Measurements from ENCODE around the gene FBLN2.

Gene FBLN2

DNA sequence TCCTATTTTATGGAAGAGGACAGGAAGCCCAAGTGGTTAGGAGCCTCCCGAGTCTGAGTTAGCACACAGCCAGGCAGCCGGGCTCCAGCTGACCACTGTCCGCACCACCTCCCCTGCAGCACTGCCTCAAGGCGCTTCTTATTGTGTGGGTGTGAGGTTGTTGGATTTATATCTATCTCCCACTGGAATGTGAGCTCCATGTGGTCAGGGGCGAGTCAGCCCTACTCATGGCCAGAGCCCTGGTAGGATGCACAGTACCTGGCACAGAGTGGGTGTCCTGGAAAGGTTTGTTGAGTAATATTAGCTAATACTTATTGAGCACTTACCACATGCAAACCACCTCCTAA lies 9.7 kb upstream of the FBLN2 start:
- H2AFZ ChIP-seq (ENCODE audit: low read depth, low read length), result no peak overlapping the region
- no peak overlapping the region for H3K4me3 ChIP-seq (ENCODE audit: low read depth in 1 of 2, low read length in 2 of 2)
- no peaks in the 10 kb centered on the region for H3K27me3 ChIP-seq (ENCODE audit: insufficient read depth, low read length, poor library complexity)
- H3K4me2 ChIP-seq (ENCODE audit: insufficient read depth, low read length), result no peak overlapping the region
- TF ChIP-seq EZH2 (IDR thresholded peaks at IDR 0.05; ENCODE audit: borderline replicate concordance, low read depth, low read length, severe bottlenecking), result no peak
- TF ChIP-seq, protein P1, sequence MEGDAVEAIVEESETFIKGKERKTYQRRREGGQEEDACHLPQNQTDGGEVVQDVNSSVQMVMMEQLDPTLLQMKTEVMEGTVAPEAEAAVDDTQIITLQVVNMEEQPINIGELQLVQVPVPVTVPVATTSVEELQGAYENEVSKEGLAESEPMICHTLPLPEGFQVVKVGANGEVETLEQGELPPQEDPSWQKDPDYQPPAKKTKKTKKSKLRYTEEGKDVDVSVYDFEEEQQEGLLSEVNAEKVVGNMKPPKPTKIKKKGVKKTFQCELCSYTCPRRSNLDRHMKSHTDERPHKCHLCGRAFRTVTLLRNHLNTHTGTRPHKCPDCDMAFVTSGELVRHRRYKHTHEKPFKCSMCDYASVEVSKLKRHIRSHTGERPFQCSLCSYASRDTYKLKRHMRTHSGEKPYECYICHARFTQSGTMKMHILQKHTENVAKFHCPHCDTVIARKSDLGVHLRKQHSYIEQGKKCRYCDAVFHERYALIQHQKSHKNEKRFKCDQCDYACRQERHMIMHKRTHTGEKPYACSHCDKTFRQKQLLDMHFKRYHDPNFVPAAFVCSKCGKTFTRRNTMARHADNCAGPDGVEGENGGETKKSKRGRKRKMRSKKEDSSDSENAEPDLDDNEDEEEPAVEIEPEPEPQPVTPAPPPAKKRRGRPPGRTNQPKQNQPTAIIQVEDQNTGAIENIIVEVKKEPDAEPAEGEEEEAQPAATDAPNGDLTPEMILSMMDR (IDR thresholded peaks at IDR 0.05; ENCODE audit: borderline replicate concordance, extremely low read depth, low read length, poor library complexity, severe bottlenecking), result no peak
- ATAC-seq (ENCODE audit: insufficient read depth, low read depth) (no peak), DNase-seq (no peak)
- no peaks in the 10 kb centered on the region for H4K20me1 ChIP-seq (ENCODE audit: insufficient read depth, low read length)
- no peaks in the 10 kb centered on the region for H3K36me3 ChIP-seq (ENCODE audit: insufficient read depth, low read length)
- H3K9me3 ChIP-seq (ENCODE audit: insufficient read depth, low read length, severe bottlenecking), result peaks cover 5% of the 10 kb centered on the region
- no peaks in the 10 kb centered on the region for H3K79me2 ChIP-seq (ENCODE audit: insufficient read depth, low read length)
- H3K4me1 ChIP-seq (ENCODE audit: insufficient read depth, low read length), result peaks cover 34% of the 10 kb centered on the region
- H3K27ac ChIP-seq (ENCODE audit: low read length), result no peak overlapping the region
- H3K9ac ChIP-seq (ENCODE audit: low read depth, low read length), result no peak overlapping the region

DNA sequence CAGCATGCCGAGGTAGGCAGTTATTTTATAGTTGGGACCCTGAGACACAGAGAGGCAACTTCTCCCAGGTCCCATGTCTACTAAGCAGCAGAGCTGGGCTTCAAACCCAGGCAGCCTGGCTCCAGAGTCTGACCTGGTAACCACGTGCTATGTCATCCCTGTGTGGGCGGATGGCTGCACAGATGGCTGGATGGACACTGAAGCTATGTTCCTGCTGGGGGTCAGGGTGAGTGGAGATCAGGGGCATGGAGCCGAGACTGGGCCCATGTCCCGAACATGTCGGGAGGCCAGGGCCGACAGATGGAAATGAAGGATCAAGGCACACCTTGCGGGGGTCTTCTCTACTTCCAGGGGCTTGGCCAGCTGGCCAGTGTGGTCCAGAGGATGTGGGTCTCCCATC lies 9.3 kb upstream of the FBLN2 start:
- Histone ChIP-seq H3K4me1 (ENCODE audit: insufficient read depth, low read length) (peaks cover 38% of the 10 kb centered on the region), H3K4me3 (ENCODE audit: low read depth in 1 of 2, low read length in 2 of 2) (no peak overlapping the region), H3K79me2 (ENCODE audit: insufficient read depth, low read length) (no peaks in the 10 kb centered on the region), H3K4me2 (ENCODE audit: insufficient read depth, low read length) (no peak overlapping the region), H3K9ac (ENCODE audit: low read depth, low read length) (no peak overlapping the region), H3K36me3 (ENCODE audit: insufficient read depth, low read length) (no peaks in the 10 kb centered on the region), H4K20me1 (ENCODE audit: insufficient read depth, low read length) (no peaks in the 10 kb centered on the region), H3K27me3 (ENCODE audit: insufficient read depth, low read length, poor library complexity) (no peaks in the 10 kb centered on the region), H2AFZ (ENCODE audit: low read depth, low read length) (no peak overlapping the region), H3K9me3 (ENCODE audit: insufficient read depth, low read length, severe bottlenecking) (peaks cover 5% of the 10 kb centered on the region), H3K27ac (ENCODE audit: low read length) (no peak overlapping the region)
- ATAC-seq (ENCODE audit: insufficient read depth, low read depth) (no peak), DNase-seq (no peak)
- TF ChIP-seq EZH2 (IDR thresholded peaks at IDR 0.05; ENCODE audit: borderline replicate concordance, low read depth, low read length, severe bottlenecking), result no peak
- TF ChIP-seq, protein P1 (IDR thresholded peaks at IDR 0.05; ENCODE audit: borderline replicate concordance, extremely low read depth, low read length, poor library complexity, severe bottlenecking), result no peak

DNA sequence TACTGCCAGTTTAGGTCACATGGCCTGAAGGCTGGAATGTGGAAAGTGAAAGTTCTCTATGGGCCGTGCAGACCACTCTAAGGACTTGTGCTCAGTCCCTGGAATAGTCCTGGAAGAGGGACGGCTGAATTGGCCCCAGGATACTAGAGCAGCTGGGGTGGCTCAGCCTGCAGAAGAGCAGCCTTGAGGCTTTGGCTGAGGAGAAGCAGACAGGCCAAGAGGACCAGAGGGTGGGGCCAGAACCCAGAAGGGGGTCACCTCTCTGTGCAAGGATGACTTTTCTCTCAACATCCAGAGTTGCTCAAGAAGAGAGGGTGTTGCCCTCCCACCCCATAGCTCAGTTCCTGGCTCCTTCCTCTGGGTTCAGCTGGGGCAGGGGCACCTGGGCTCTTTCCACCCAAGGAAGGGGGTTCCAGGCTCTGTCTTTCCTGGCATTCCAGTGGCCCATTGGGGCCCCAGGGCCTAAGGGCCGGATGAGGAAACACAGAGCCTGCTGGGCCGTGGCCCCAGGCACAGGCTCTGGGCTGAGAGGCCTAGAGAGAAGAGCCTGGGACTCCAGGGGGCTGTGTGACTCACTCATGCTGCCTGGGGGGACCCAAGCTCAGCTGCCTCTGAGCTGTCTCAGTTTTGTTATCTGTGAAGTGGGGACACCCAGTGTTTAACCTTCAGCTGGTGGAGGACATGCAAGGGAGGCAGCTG lies 8.5 kb upstream of the FBLN2 start:
- peaks cover 46% of the 10 kb centered on the region for H3K4me1 ChIP-seq (ENCODE audit: insufficient read depth, low read length)
- H2AFZ ChIP-seq (ENCODE audit: low read depth, low read length), result no peak overlapping the region
- H3K27me3 ChIP-seq (ENCODE audit: insufficient read depth, low read length, poor library complexity), result no peaks in the 10 kb centered on the region
- H3K36me3 ChIP-seq (ENCODE audit: insufficient read depth, low read length), result no peaks in the 10 kb centered on the region
- H3K9ac ChIP-seq (ENCODE audit: low read depth, low read length), result no peak overlapping the region
- ATAC-seq (ENCODE audit: insufficient read depth, low read depth), result no peak
- no peaks in the 10 kb centered on the region for H4K20me1 ChIP-seq (ENCODE audit: insufficient read depth, low read length)
- TF ChIP-seq, protein P1 (IDR thresholded peaks at IDR 0.05; ENCODE audit: borderline replicate concordance, extremely low read depth, low read length, poor library complexity, severe bottlenecking), result no peak
- no peak for TF ChIP-seq EZH2 (IDR thresholded peaks at IDR 0.05; ENCODE audit: borderline replicate concordance, low read depth, low read length, severe bottlenecking)
- no peak overlapping the region for H3K4me2 ChIP-seq (ENCODE audit: insufficient read depth, low read length)
- no peak for DNase-seq
- H3K79me2 ChIP-seq (ENCODE audit: insufficient read depth, low read length), result no peaks in the 10 kb centered on the region
- H3K9me3 ChIP-seq (ENCODE audit: insufficient read depth, low read length, severe bottlenecking), result peaks cover 5% of the 10 kb centered on the region
- H3K4me3 ChIP-seq (ENCODE audit: low read depth in 1 of 2, low read length in 2 of 2), result no peak overlapping the region
- no peak overlapping the region for H3K27ac ChIP-seq (ENCODE audit: low read length)
